ENCODE results near the gene TRIM41.

The TRIM41 gene

DNA sequence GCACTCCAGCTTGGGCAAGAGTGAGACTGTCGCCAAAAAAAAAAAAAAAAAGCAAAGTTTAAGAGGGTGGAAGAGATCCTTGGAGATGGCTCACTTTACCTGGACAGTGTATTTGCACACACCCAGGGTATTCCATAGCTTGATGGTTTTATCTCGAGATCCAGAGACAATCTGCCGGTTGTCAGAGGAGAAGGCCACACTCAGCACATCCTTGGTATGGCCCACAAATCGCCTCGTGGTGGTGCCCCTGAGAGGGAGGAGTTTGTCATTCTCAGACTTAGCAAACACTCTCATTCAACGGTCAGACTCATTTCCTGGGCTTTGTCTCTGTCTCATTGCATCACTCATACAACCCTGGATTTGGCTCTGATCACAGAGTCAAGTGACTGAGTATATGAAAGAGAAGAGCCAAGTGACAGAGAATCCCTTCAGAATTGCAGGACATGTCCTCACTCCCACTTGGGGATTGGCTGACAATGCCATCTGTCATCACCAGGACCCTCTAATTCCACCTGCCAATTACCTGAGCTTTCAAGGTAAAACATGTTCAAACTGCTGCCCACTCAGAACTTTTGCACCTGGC, 18.4 kb downstream of the TRIM41 start:
- no peak for FAIRE-seq
- TF ChIP-seq, protein P1, sequence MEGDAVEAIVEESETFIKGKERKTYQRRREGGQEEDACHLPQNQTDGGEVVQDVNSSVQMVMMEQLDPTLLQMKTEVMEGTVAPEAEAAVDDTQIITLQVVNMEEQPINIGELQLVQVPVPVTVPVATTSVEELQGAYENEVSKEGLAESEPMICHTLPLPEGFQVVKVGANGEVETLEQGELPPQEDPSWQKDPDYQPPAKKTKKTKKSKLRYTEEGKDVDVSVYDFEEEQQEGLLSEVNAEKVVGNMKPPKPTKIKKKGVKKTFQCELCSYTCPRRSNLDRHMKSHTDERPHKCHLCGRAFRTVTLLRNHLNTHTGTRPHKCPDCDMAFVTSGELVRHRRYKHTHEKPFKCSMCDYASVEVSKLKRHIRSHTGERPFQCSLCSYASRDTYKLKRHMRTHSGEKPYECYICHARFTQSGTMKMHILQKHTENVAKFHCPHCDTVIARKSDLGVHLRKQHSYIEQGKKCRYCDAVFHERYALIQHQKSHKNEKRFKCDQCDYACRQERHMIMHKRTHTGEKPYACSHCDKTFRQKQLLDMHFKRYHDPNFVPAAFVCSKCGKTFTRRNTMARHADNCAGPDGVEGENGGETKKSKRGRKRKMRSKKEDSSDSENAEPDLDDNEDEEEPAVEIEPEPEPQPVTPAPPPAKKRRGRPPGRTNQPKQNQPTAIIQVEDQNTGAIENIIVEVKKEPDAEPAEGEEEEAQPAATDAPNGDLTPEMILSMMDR (IDR thresholded peaks at IDR 0.05; ENCODE audit: insufficient read depth, missing control alignments): no peak
- no peak for DNase-seq (ENCODE audit: insufficient read length, low spot score)

DNA sequence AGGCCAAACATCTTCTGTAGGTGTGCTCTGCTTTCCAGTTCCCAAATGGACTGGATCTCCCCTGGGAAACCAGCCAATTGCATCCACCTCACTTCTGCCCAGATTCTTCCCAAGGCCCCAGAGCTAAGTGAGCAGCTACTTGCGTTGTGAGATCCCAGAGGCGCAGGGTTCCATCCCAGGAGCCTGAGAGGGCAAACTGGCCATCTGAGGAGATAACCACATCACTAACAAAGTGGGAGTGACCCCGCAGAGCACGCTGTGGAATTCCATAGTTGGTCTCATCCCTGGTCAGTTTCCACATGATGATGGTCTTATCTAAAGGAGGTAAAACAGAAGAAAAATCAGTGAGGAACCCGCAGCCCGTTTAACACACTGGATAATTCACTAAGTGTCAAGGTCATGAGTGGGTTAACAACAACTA, 19.0 kb downstream of the TRIM41 start:
- no peak for FAIRE-seq
- DNase-seq (ENCODE audit: insufficient read length, low spot score): no peak
- TF ChIP-seq, protein P1 (IDR thresholded peaks at IDR 0.05; ENCODE audit: insufficient read depth, missing control alignments): no peak

DNA sequence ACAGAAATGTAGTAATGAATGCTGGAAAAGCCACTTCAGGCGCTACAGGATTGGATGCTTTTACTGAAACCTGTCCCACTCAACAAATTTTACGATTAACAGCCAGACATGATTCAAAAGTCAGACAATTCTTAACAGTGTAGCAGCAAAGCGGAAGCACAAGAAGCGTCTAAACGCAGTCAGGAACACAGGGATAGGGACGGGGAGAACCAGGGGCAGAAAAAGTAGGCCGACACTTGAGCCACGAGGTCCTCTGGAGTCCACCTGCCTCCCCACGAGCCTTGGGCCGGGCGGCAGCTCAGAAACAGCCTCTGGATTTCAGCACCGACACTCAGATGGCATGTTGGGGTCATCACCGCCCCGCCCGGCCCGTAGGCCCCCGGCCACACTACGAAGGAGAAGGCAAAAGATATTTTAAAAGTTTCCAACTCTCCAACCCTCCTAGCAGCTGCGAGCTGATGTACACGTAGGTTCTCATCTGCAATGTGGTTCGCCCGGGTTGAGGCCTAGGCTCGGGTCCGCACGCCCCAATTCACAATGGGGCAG, 20.0 kb downstream of the TRIM41 start:
- FAIRE-seq (no peak), DNase-seq (ENCODE audit: insufficient read length, low spot score) (no peak)
- TF ChIP-seq, protein P1 (IDR thresholded peaks at IDR 0.05; ENCODE audit: insufficient read depth, missing control alignments): no peak

DNA sequence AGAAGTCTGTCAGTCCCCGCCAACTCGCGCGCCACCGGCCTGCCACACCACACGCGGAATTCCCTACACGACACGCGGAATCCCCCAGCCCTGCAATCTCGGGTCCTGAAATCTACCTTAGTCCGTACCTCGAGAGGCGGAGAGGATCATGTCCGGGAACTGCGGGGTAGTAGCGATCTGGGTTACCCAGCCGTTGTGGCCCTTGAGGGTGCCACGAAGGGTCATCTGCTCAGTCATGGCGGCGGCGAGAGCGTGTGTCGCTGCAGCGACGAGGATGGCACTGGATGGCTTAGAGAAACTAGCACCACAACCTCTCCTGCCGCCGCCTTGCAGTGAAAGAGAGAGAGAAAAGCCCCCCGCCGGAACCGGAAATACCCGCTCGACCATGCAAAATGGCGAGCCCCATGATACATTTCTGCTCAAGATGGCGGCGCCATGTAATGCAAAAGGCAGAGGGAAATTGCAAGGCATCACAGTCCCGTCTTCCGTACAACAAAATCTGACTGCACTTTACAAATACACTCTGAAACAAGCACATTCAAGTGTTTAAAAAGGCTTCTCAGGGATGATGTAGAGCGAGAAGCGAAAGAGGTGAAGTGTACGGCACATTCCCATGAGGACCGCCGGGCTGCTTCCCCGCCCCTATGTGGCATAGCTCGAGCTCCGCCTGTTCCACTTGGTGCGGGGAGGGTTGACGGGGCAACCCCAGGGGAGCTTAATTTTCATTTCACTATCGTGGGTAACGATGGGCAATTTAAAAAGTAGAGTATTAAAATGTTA, 20.7 kb downstream of the TRIM41 start, which contains the start of gene RACK1:
RACK1 (minus strand) TSS at position 343 of the 780 bp plus-strand sequence; CDS start at position 237, 106 bp downstream.
- no peak for FAIRE-seq
- TF ChIP-seq, protein P1 (IDR thresholded peaks at IDR 0.05; ENCODE audit: insufficient read depth, missing control alignments): no peak
- DNase-seq (ENCODE audit: insufficient read length, low spot score): peak; percentile 68

DNA sequence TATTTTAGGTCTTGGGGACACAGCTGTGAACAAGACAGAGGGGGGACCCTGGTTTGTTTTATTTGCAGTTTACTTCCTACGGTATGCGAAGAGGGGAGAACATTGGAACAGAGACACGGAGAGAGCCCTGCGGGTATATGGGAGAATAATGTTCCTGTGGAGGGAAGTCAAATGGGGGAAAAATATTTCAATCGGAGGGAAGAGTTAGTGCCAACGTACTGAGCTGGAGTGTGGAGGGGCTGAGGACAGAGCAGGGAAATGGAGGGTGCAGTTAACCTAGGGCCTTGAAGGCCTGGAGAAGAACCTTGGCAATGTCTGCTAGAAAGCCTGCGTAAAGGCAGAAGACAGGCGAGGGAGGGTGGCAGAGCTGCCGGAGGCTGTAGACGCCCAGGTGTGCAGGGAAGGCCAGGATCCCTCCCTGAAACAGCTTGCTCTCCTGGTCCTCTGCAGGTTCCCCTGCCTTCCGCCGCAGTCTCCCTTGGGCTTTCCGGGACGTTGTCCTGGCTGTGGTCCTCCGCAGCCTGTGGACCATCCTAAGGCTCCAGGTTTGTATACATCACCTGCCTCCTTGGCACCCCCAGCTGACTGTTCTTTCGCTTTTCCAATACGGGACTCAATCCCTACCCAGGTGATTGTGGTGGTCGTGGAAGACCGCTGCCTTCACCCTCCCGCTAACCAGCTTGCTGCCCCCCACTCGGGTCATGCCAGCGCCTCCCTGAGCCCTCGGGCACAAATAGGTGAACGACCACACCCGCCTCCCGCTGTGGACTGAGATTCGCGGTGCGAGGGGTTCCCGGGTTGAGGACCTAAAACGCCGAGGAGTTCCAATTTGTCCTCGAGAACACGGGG, 22.6 kb downstream of the TRIM41 start:
- TF ChIP-seq, protein P1 (IDR thresholded peaks at IDR 0.05; ENCODE audit: insufficient read depth, missing control alignments): no peak
- DNase-seq (ENCODE audit: insufficient read length, low spot score) (no peak), FAIRE-seq (no peak)

DNA sequence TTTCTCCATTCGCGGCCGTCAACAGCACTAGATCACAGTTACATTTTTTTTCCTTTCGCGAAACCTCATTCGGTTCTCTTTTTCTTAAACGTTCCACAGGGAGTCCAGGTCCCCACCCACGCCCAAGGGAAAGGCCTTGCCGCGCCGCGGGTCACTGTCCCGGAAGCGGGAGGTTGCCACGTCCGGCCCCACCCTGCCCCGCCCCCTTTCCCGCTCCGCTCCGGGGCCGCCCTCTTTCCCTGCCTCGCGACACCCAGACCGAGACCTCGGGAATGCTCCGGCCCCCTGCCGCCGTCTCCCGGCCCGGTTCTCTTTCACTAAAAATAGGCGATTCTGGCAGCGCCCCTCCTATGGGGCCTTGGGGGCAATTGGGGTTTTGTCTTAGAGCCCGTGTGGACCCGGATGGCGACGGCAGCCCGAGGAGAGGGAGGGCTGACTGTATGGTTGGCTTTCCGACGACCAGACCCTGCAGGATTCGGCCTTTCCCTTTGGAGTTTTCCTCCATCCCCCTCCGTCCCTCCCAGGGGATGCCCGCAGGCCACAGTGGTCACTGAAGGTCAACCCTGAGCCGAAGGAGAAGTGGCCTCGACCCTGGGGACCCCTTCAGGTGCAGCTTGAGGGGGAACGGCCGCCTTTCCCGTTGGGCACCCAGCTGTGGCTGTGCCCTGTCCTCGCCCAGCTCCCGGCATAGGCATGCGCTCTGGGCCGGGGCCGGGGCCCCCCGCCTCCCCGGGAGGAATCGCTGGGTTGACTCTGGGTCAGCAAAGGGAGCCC, 23.4 kb downstream of the TRIM41 start:
- DNase-seq (ENCODE audit: insufficient read length, low spot score) (peak; percentile 85), FAIRE-seq (no peak)
- TF ChIP-seq, protein P1 (IDR thresholded peaks at IDR 0.05; ENCODE audit: insufficient read depth, missing control alignments): no peak
